DLD1 (cell line): ENCODE results near the gene PTGR3.

Experiments
- in situ Hi-C: cut with HindIII; loops from 2 replicates; pipeline ENCODE4 v1.10.0; 2017; ENCODE audit warnings: low sequenced_read_pairs

The PTGR3 gene

DNA sequence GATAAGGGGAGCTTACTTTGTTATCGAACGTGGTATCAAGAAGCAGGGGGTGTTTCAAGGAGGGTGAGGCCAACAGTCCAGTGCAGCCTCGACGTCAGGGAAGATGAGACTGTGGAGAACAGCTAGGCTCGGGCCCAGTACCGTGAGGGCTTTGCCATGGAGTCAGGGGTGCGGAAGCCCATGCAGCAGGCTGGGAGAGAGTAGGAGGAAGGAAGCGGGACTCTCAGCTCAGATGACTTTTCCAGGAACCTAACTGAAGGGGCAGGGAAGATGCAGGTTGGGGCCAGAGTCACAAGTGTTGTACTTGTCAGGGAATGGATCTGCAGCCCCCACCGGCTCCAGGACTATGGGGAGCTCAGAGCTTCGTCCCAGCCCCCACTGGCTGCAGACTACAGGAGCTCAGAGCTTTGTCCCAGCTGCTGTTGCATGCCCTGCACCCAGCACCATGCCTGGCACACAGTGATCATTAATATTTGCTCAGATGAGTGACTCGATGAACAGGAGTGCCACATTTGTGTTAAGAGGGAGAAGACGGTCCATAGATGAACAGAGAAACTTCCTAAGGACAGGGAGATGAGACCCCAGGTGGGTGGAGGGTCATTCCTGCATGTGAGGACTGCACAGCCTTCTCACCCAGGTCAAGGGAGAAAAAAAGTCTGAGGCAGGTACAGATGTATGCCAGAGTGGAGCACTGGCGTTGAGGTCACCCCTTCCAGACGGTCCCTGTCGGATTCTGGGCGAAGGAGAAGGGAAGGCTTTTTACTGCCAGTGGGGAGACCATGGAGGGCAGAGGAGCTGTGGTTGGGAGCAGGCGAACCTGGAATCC, 36.4 kb downstream of the PTGR3 start:
- in situ Hi-C loops: no loop called here

DNA sequence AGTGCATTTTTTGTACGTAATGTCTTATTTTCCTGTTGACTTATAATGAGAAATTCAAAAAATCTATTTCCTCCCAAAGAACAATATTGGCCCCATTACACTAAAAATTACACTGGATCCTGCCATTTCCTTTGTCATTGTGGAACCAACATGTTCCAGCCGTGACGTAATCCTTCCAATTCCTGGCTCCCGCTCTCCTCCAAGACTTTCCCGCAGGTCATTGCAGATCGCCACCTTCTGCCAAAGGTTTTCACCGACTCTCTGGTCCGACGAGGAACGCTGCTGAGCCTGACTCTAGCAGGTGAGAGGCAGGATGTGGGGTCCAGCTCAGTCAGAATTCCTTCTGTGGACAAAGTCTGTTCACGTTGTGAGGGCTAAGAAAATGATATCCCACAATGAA, 38.0 kb downstream of the PTGR3 start:
- in situ Hi-C loops: no loop called here

DNA sequence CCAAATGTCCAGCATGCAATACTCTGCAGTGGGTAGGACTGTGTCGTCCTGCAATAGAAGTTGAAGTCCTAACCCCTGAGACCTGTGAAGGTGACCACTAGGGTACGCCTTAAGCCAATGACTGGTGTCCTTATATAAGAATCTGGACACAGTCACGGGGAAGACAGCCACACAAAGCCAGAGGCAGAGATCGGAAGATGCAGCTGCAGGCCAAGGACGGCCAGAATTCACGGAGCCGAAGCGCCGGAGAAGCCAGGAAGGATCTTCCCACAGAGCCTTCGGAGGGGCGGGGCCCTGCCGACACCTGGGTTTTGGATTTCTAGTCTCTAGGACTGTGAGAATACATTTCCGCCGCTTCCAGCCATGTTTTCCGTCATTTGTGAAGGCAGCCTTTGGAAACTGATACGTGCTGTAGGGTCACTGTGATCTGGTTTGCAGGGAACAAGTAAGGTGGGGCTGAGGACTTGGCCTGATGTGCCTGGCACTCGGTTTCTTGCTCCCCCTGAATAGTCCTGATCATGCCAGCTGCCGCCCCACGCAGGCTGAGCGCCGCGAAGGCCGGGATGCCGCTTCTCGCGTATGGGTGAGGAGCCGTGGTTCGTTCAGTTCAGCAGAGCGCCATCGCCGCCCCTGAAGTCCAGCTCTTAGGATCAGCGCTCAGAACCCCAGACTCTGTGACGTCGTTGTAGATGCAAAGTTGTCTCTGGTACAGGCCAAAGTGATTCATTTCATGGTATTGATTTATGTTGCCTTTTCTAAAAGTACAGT, 38.7 kb downstream of the PTGR3 start:
- in situ Hi-C loops: no loop called here

GRCh38 chr18:75169411-75169810, 39.5 kb downstream of the PTGR3 start:
- in situ Hi-C loops: no loop called here

DNA sequence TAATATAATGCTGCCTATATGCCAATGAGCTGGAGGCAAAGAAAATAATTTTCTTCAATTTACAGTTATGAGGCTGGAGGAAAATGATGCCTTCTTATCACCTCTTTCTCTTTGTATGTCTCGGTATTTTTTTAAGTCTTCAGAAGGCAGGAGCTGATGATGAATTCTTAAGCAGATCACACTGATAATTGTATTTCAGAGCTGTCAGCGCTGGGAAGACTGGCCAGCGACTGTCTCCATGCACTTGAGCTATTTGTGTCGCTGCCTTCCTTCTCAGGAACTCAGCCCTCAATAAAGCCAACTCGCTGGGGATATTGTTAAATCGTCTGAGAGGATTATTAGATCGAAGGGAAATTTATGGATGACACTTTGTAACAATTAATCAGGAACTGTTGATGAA, 40.3 kb downstream of the PTGR3 start:
- in situ Hi-C loops: no loop called here

DNA sequence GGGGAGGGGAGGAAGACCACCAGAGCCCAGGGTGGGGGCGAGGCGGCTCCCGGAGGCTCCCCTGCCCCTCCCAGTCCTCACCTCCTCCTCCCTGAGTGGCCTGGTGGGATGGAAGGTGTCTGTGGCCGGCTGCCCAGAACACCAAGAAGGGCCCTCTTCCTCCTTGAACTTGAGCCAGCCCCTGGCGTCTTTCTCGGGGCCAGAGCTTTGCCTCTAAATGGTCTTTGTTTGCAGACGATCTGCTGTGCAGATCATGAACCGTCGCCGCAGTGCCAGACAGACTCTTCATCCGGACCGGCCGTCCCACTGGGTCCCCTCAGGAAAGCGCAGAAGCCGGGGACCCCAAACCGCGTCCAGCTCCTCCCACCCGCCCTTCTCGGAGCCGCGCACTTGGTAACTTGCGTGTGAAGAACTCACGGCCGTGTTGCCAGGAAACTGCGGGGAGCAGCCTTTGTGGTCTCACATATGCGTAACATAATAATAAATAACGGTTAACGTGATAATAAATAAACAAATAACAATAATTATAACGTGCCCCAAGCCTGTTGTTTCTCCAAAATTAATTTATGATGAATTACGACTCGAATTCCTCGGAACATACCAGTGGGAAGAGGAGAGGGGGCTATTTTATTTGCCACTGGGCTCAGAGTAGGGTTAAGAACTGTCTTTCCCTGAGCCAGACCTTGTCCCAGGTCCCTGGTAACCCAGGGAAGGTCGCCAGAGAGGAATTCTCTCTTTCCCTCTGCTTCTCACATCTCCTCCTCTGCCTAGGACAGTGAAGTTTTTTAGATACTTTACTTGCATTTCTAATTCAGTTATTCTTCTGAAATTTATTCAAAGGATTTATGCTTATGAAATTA, 41.0 kb downstream of the PTGR3 start:
- in situ Hi-C loops: no loop called here

GRCh38 chr18:75167137-75167536, 41.8 kb downstream of the PTGR3 start:
- in situ Hi-C loops: no loop called here

- in situ Hi-C loops: no loop called here
Measured at GRCh38 chr18:75165926-75166325, 43.0 kb downstream of the PTGR3 start.

GRCh38 chr18:75164479-75164878, 44.5 kb downstream of the PTGR3 start:
- in situ Hi-C loops: no loop called here

- in situ Hi-C loops: no loop called here
Measured at GRCh38 chr18:75163736-75164135, 45.2 kb downstream of the PTGR3 start.

DNA sequence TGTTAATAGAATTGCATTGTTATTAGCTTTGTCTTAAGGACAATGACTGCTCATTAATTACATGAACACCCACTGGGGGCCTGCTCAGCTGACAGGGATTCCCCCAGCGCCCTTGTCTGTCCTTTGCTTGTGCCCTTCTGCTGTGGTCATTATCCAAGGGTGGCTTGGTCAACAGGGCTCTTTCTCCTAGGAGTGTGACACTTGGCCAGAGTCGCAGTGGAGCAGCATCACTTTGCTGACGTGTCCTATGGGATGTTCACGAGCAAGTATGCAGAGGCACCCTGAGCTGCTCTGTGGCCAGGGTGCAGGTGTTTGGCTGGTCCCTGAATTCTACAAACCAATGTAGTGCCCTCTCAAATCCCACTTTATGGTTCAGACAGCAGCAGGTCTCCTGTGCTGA, 46.0 kb downstream of the PTGR3 start:
- in situ Hi-C loops: no loop called here

DNA sequence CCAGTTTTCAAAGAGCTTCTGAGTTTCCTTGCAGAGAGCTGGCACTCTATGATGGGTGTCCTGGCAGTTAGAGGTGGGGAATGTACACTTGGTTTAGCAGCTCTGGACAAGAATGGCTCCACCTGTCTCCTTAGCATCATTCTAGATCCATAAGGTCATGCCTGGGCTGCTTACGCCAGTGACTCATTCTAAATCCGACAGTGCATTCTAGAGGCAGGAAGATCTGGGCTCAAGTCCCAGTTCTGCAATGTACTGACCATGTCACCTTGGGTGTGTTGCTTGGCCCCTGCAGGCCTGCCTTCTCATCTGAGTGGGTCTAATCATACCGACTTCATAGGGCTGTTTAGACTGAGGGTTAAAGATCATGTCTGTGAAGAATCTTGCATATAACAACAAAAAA, 46.5 kb downstream of the PTGR3 start:
- in situ Hi-C loops: no loop called here

GRCh38 chr18:75161256-75162028, 47.5 kb downstream of the PTGR3 start:
- in situ Hi-C loops: no loop called here

- in situ Hi-C loops: no loop called here
Measured at GRCh38 chr18:75160364-75160763, 48.6 kb downstream of the PTGR3 start.

GRCh38 chr18:75159646-75160356, 49.1 kb downstream of the PTGR3 start:
- in situ Hi-C loops: no loop called here

DNA sequence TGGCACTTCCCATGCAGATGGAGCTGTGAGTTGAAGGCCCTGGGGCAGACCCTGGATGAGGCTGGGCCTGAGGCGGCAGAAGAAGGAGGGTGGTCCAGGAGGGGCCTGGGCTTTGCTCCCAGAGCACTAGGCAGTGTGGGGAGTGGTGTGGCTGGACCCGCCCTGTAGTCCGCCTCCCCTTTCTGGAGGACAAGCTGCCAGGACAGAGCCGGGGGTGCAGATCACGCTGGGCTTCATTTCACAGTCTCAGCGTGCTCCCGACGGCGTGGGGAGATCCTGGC, 49.8 kb downstream of the PTGR3 start:
- in situ Hi-C loops: no loop called here
